ENCODE measurements around the gene GAGE12J.
"Not testable (repeated sequence)": the region's sequence is repeated elsewhere in the genome, so short reads cannot be mapped to it uniquely, and the experiment has no call there.

DNA sequence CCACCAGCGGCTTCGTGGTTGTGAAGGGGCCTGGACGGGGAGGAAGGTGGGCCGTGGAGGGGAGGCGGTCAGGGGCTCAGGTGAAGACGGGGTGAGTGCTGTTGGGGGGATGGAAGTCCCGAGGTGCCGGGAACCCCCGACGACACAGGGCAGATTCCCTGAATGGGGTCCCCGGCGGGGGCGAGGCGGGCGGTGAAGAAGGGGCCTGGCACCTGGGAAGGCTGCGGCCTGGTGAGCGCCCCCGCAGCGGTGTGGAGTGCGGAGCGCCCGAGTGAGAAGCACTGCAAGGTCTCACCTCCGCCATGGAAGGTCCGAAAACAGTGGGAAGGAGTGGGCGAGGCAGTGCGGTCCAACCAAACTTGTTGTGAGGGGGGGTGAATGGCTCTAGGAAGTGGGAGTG is 10.0 kb downstream of the GAGE12J start:
- TF ChIP-seq, protein P1, sequence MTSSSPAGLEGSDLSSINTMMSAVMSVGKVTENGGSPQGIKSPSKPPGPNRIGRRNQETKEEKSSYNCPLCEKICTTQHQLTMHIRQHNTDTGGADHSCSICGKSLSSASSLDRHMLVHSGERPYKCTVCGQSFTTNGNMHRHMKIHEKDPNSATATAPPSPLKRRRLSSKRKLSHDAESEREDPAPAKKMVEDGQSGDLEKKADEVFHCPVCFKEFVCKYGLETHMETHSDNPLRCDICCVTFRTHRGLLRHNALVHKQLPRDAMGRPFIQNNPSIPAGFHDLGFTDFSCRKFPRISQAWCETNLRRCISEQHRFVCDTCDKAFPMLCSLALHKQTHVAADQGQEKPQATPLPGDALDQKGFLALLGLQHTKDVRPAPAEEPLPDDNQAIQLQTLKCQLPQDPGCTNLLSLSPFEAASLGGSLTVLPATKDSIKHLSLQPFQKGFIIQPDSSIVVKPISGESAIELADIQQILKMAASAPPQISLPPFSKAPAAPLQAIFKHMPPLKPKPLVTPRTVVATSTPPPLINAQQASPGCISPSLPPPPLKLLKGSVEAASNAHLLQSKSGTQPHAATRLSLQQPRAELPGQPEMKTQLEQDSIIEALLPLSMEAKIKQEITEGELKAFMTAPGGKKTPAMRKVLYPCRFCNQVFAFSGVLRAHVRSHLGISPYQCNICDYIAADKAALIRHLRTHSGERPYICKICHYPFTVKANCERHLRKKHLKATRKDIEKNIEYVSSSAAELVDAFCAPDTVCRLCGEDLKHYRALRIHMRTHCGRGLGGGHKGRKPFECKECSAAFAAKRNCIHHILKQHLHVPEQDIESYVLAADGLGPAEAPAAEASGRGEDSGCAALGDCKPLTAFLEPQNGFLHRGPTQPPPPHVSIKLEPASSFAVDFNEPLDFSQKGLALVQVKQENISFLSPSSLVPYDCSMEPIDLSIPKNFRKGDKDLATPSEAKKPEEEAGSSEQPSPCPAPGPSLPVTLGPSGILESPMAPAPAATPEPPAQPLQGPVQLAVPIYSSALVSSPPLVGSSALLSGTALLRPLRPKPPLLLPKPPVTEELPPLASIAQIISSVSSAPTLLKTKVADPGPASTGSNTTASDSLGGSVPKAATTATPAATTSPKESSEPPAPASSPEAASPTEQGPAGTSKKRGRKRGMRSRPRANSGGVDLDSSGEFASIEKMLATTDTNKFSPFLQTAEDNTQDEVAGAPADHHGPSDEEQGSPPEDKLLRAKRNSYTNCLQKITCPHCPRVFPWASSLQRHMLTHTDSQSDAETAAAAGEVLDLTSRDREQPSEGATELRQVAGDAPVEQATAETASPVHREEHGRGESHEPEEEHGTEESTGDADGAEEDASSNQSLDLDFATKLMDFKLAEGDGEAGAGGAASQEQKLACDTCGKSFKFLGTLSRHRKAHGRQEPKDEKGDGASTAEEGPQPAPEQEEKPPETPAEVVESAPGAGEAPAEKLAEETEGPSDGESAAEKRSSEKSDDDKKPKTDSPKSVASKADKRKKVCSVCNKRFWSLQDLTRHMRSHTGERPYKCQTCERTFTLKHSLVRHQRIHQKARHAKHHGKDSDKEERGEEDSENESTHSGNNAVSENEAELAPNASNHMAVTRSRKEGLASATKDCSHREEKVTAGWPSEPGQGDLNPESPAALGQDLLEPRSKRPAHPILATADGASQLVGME (CRISPR knock-in tag; IDR thresholded peaks at IDR 0.05), result not testable (repeated sequence)
- TF ChIP-seq, protein P2, sequence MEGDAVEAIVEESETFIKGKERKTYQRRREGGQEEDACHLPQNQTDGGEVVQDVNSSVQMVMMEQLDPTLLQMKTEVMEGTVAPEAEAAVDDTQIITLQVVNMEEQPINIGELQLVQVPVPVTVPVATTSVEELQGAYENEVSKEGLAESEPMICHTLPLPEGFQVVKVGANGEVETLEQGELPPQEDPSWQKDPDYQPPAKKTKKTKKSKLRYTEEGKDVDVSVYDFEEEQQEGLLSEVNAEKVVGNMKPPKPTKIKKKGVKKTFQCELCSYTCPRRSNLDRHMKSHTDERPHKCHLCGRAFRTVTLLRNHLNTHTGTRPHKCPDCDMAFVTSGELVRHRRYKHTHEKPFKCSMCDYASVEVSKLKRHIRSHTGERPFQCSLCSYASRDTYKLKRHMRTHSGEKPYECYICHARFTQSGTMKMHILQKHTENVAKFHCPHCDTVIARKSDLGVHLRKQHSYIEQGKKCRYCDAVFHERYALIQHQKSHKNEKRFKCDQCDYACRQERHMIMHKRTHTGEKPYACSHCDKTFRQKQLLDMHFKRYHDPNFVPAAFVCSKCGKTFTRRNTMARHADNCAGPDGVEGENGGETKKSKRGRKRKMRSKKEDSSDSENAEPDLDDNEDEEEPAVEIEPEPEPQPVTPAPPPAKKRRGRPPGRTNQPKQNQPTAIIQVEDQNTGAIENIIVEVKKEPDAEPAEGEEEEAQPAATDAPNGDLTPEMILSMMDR (IDR thresholded peaks at IDR 0.05 in 2 of 3, conservative IDR thresholded peaks at IDR 0.05 in 1 of 3; ENCODE audit: insufficient read depth in 2 of 3, low read depth in 1 of 3, low read length in 3 of 3), result not testable (repeated sequence)
- not testable (repeated sequence) for TF ChIP-seq CBFB (CRISPR knock-in tag; IDR thresholded peaks at IDR 0.05)

Data from K562 (cell line).